SH-SY5Y (cell line): Measurements from ENCODE around the gene IL6R.

Experiments used
- GATA2 ChIP-seq: IDR thresholded peaks from 2 replicates; pipeline ENCODE4 v1.6.1; 2011; ENCODE audit warnings: mild to moderate bottlenecking, low read depth, low read length
- GATA3 ChIP-seq: IDR thresholded peaks from 2 replicates; pipeline ENCODE4 v1.6.1; 2011; ENCODE audit warnings: low read depth, mild to moderate bottlenecking, low read length, moderate library complexity

GRCh38 chr1:154402409-154402921 lies 2.7 kb upstream of the IL6R start:
- no peak for TF ChIP-seq GATA2
- no peak for TF ChIP-seq GATA3
